ENCODE data around the gene GOLGA3. TPM values are rescaled to one million over a fixed set of nuclear protein-coding genes. Genes with fewer than 3 reads are reported as not detected.

GOLGA3 gene, protein sequence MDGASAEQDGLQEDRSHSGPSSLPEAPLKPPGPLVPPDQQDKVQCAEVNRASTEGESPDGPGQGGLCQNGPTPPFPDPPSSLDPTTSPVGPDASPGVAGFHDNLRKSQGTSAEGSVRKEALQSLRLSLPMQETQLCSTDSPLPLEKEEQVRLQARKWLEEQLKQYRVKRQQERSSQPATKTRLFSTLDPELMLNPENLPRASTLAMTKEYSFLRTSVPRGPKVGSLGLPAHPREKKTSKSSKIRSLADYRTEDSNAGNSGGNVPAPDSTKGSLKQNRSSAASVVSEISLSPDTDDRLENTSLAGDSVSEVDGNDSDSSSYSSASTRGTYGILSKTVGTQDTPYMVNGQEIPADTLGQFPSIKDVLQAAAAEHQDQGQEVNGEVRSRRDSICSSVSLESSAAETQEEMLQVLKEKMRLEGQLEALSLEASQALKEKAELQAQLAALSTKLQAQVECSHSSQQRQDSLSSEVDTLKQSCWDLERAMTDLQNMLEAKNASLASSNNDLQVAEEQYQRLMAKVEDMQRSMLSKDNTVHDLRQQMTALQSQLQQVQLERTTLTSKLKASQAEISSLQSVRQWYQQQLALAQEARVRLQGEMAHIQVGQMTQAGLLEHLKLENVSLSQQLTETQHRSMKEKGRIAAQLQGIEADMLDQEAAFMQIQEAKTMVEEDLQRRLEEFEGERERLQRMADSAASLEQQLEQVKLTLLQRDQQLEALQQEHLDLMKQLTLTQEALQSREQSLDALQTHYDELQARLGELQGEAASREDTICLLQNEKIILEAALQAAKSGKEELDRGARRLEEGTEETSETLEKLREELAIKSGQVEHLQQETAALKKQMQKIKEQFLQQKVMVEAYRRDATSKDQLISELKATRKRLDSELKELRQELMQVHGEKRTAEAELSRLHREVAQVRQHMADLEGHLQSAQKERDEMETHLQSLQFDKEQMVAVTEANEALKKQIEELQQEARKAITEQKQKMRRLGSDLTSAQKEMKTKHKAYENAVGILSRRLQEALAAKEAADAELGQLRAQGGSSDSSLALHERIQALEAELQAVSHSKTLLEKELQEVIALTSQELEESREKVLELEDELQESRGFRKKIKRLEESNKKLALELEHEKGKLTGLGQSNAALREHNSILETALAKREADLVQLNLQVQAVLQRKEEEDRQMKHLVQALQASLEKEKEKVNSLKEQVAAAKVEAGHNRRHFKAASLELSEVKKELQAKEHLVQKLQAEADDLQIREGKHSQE (N-terminal part only)
- total RNA-seq (2022; extraction: Qiagen RNA extraction; ENCODE audit: low read depth) = 17.6 to 25.0 TPM (median 20.4 TPM) in 5 replicates

DNA sequence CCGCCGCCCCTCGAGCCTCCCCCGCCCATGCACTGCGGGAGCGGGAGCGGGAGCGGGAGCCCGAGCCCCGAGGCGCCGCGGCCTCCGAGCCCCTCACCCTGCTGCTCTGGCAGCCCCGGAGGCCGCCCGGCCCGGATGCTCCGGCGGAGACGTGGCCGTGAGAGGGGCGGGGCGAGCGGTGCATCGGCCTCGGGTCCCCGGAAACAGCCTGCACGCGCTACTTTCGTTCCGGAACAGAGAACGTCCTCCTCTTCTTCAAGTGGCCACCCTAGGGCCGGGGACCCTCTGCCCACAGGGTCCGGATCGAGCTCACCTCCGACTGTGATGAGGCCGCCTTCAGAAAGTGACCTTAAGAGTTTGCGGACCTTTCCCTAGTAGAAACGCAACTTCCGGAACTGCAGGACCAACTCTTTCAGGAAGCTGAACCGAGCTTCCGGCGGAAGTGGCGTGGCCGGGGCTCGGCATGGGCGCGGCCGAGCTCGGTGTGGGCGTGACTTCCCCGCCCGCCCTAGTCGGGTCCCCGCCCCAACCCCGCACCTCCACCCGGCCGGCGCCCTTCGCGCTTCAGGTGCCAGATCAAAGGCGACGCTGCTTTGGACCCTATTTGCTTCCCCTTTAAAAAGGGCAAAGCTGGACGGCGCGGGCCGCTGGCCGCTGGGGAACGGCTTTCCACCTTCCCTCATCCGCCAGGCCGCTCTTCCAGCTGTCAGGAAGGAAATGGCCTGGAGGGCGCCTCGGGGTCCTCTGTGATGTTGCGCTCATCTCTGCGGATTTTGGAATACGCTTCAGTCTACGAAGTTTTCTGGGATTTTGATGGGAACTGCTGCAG is at the start of gene GOLGA3:
Gene GOLGA3, minus strand, starts transcription at position 164 of the 829 bp plus-strand sequence. CDS start 6,741 bp downstream, outside the sequence.

DNA sequence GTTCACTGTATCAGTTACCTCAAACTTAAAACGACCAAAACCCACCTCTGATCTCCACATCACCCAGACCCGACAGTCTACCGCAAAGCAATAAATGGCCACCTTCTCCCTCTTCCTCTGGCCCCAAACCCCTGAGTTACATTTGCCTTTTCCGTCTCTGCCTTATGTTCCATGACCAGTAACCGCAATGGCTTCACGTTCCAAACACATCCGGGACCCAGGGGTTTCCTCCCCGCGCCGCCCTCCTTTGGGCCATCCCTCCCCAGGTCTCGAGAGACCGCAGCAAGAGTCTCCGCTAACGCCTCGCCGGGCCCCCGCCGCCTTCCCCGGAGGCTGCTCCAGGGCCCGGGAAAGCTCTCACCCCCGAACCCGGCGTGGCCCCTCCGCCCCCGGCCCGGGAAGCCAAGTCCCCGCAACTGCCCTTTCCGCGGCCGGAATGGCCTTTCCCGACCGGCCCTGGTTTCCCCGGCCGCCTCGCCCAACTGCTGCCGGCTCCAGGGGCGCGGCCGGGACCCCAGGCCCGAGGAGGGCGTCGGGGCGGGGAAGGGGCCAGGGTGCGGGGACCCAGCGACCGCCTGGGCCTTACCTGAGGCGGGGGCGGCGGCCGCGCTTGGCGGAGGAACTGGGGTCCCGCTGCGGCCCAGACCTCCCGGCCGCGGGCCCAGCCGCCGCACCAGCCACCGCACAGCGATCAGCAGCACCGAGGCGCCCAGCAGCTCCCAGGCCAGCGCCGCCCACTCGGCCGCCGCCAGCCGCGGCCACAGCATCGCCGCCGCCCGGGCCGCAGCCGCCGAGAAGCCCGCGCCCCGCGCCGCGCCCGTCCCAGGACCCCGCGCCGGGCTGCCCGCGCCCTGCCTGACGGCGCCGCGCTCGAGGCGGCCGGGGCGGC is 67.4 kb downstream of the GOLGA3 start, which contains the start of gene ANKLE2:
Gene ANKLE2, minus strand, starts transcription at position 801 of the 889 bp plus-strand sequence. Its CDS starts 34 bp downstream, at position 767.

Other genes with a start within 250 kb of the GOLGA3 start
- gene LRCOL1, start 218.3 kb downstream of the GOLGA3 start, total RNA-seq (2022; extraction: Qiagen RNA extraction; ENCODE audit: low read depth) = not detected in 5 replicates
- gene P2RX2, start 210.1 kb downstream of the GOLGA3 start, total RNA-seq (2022; extraction: Qiagen RNA extraction; ENCODE audit: low read depth) = not detected in 5 replicates
- gene POLE, start 141.5 kb downstream of the GOLGA3 start, total RNA-seq (2022; extraction: Qiagen RNA extraction; ENCODE audit: low read depth) = 41.2 to 49.7 TPM (median 44.5 TPM) in 5 replicates
- gene PXMP2, start 141.3 kb downstream of the GOLGA3 start, total RNA-seq (2022; extraction: Qiagen RNA extraction; ENCODE audit: low read depth) = 21.5 to 35.7 TPM (median 30.5 TPM) in 5 replicates
- 39.7 to 60.9 TPM (median 53.4 TPM) in 5 replicates for gene PGAM5, start 118.0 kb downstream of the GOLGA3 start, total RNA-seq (2022; extraction: Qiagen RNA extraction; ENCODE audit: low read depth)
- 74.0 to 84.5 TPM (median 80.3 TPM) in 5 replicates for gene ANKLE2, start 67.0 kb downstream of the GOLGA3 start, total RNA-seq (2022; extraction: Qiagen RNA extraction; ENCODE audit: low read depth)
- 18.6 to 21.4 TPM (median 19.9 TPM) in 5 replicates for gene CHFR, start 58.7 kb upstream of the GOLGA3 start, total RNA-seq (2022; extraction: Qiagen RNA extraction; ENCODE audit: low read depth)
- gene ZNF605, start 127.4 kb upstream of the GOLGA3 start, total RNA-seq (2022; extraction: Qiagen RNA extraction; ENCODE audit: low read depth) = 2.3 to 3.3 TPM (median 2.9 TPM) in 5 replicates
- 7.0 to 11.3 TPM (median 8.5 TPM) in 5 replicates for gene ZNF26, start 157.5 kb upstream of the GOLGA3 start, total RNA-seq (2022; extraction: Qiagen RNA extraction; ENCODE audit: low read depth)
- gene ZNF84, start 208.6 kb upstream of the GOLGA3 start, total RNA-seq (2022; extraction: Qiagen RNA extraction; ENCODE audit: low read depth) = 10.7 to 15.8 TPM (median 13.4 TPM) in 5 replicates